ENCODE data around the gene CNN3.
A peak's percentile ranks its signal among the peaks of the same experiment; 100 is the strongest.

Gene CNN3

DNA sequence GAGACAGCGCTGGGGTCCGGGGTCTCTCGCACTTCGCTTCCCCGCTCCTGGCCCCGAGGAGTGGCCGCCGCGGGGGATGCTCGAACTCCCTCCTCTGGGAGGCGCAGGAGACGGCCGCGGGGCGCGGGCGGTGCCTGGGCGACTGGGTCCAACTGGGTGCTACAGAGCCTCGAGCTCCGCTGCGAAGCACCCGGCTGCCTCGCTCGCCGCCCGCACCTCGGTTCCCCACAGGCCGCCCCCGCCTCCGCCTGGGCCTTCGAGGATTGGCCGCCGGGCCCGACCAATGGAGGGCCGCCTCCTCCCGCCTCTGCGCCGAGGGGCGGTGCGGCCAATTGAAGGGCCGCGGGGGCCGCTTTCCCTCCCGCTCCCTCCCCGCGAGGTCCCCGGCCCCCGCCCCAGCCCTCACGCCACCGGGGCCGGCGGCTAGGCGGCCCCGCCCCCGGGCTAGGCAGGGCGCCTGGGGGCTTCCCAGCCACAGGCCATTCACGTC is at the start of gene CNN3:
Gene CNN3, minus strand, starts transcription at position 196 of the 490 bp plus-strand sequence. CDS start 216 bp downstream, outside the sequence.
- peak; percentile 96 for DNase-seq

GRCh38 chr1:94974824-94975223 is 47.9 kb upstream of the CNN3 start:
- DNase-seq = no peak

GRCh38 chr1:94974241-94974640 is 47.3 kb upstream of the CNN3 start:
- no peak for DNase-seq

GRCh38 chr1:94973309-94973922 is 46.5 kb upstream of the CNN3 start:
- DNase-seq = peak; percentile 60

DNA sequence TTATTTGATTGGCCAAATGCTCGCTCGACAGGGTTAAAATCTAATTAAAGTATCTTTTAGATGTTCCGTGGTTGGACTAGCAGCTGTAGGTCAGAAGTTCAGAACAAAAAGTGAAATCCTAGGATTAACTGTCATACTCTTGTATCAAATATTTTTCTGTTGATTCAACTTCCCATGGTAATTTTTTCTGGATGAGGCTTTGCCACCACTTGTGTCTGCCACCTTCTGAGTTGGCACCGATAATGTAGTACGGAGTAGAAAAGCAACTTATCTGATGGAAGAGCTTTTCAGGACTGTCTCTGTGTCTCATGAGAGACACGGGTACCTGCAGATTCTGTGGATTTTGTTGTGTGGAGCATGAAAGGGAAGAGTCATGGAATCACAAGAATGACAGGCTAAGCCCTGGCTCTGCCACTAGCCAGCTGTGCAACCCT is 44.6 kb upstream of the CNN3 start:
- no peak for DNase-seq

DNA sequence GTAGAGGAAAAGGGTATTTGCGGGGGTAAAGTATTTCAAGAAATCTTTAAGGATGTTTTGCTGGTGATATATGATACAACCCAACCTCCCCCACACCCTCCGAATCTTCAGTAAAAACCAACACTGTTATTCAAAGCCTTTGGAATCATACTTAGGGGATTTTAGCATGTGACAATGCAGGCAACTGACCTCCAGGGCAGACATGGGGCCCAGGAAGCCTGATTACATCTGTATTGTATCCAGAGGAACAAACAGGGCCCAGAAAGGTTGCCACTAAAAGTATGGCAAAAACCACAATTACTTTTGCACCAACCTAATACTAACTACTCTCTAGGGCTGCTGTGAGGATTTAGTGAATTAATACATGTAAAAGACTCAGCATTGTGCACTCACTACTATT is 43.9 kb upstream of the CNN3 start:
- DNase-seq = no peak

DNA sequence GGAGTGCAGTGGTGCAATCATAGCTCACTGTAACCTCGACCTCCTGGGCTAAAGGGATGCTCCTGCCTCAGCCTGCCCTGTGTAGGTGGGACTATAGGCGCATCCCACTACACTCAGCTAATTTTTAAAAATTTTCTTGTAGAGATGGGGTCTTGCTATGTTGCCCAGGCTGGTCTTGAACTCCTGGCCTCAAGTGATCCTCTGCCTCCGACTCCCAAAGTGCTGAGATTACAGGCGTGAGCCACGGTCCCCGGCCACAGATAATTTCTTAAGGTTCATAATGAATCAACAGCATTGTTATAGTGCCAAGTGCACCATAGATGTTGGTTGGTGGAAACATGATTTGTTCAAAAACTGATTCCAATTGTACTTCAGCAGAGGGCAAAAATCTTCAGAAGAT is 42.2 kb upstream of the CNN3 start:
- no peak for DNase-seq

DNA sequence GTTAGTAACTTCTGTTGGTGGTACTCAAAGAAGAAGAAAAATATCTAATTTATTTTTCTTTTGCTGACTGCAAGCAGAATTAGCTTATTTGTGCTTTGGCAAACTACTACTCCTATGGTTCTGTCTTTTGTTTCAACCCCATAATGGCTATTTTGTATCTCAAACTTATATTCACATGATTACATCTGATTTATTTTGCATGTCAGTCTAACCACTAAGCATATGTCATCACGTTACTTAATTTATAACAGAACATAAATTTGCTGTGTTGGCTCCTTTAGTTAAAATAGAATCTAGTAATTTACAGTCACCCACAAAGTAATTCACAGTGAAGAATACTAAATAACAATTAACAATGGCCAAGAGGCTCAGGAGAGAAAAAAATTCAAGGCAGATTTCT is 39.1 kb upstream of the CNN3 start:
- no peak for DNase-seq

DNA sequence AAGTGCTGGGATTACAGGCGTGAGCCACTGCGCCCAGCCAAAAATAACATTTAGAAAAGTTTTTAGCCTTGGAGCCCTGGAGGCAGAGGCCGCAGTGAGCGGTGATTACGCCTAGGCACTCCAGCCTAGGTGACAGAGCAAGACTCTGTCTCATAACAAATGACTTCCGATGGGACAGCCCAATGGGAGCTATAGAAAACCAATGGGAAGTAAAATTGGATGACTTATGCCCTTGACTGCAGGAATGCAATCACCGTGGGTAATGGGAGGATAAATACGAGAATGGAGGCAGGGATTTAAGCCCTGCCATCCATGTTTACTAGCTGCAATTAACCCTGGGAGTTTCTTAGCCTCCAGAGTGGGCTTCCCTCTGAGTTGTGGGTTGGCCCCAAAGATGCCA is 37.0 kb upstream of the CNN3 start:
- DNase-seq = no peak

- DNase-seq = peak; percentile 50
Observed at GRCh38 chr1:94962409-94963265, 35.7 kb upstream of the CNN3 start.

DNA sequence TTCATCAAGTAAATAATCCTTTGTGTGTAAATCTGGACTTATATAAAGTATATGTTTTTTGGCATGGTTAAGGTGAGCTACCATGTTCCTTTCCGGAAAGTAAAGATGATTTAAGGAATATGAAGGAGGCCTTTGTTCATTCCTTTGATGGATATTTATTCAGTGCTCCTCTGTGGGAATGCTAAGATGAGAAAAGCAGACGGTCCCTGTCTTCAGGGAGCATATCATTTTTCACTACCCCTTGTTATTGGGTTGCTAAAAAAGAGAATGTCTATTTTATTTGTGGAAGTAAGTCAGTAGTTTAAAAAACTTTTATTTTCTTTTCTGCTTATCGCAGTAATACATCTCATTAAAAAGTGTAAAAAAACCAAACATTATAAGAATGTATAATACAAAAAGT is 35.1 kb upstream of the CNN3 start:
- DNase-seq = no peak

DNA sequence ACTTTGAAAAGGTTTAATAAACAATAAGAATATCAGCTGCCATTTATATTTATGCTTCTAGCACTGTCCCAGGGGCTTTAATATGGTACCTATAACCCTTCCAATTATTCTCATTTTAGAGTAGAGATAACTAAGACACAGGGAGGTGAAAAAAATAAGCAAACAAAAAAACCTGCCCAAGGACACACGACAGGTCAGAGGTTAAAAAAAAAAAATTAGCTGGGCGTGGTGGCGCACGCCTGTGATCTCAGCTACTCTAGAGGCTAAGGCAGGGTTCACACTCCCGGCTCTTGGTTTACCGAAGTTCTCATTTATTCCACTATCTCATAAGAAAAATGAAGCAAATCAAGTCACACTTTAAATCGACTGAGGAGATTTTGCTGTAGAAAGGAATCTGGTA is 34.7 kb upstream of the CNN3 start:
- DNase-seq = no peak

DNA sequence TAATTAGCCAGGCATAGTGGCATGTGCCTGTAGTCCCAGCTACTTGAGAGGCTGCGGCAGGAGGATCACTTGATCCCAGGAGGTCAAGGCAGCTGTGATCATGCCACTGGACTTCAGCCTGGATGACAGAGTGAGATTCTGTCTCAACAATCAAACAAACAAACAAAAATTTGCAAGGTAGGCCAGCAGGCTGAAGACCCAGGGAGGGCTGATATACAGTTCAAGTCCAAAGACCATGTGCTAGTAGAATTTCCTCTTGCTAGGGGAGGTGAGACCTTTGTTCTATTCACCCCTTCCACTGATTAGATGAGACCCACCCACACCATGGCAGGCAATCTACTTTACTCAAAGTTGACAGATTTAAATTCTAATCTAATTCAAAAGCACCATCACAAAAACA is 31.2 kb upstream of the CNN3 start:
- DNase-seq = no peak

DNA sequence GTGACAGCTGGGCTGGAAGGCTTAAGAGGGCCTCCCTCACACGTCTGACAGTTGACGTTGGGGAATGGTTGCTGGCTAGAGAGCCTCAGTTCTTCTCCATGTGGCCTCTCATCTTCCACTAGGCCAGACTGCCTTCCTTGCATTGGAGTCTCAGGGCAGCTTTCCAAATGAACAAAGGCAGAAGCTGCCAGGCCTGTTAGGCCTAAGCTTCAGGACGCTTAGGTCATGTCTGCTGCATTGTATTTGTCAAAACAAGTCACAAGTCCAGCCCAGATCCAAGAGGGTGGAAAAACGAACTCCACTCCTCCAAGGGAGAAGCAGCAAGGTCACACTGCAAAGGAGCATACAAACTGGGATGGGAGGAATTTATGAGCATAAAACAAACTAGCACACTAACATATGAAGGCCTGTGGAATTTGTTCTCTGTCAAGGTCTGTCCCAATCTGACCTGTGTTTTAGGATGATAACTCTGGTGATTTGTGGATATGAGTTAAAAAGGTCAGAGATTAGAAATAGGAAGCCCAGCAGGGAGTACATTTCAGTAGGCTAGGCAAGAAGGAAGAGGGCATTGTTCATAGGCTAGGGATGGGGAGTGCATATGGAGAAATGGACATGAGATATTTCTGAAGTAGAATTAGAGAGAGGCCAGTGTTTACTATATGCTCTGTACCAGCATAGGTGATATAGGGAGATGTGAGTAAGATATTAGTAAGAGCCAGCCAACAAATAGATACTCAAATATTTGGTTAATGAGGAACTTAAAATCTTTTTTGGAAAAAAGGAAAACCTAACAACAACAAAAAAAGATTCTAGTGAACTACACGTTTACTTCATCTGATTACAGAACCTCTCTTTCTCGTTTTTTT is 29.1 kb upstream of the CNN3 start:
- DNase-seq = peak; percentile 55

DNA sequence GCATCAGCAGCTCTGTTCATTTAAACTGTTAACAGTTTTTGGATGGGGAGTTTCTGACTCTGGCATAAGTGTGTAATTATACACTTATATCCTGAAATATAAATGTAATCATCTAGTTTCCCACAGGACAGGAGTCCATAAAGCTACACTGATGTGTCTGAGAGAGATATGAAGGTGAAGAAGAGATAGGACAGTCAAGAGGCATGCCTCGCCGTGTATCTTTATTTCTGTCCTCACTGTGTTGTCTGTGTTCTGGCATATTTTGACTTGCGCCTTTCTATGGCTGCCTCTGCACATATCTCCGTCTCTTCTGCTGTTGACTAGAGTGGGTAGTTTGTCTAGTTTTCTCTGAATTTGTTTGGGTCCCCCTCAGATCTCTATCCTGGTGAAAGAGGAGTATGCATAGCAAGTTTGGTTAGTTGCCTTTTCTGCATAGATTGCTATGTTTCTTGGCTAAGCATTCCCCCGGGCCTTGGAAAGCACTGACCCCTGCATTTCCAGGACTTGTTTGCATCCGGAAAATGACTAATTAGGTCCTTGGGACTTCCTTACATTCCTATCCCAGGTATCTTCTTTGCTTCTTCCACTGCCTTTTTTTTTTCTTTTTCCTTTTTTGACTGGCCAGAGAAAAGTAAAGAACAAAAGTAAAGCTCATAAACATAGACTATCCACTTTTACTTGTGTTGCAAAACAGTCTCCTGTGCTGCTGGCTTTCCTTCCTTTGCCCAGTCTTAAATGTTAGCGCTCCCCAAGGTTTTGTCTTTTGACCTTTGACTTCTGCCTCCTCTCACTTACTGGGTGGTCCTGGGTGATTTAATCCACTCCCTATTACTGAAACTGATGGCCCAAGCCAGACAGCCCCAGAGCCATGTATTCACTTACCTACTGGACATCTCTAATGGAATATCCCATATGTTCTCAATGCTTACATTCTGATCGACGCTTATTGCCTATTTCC is 27.6 kb upstream of the CNN3 start:
- DNase-seq = no peak

GRCh38 chr1:94953746-94954145 is 26.8 kb upstream of the CNN3 start:
- DNase-seq = no peak

- DNase-seq = no peak
Observed at GRCh38 chr1:94953107-94953506, 26.2 kb upstream of the CNN3 start.

DNA sequence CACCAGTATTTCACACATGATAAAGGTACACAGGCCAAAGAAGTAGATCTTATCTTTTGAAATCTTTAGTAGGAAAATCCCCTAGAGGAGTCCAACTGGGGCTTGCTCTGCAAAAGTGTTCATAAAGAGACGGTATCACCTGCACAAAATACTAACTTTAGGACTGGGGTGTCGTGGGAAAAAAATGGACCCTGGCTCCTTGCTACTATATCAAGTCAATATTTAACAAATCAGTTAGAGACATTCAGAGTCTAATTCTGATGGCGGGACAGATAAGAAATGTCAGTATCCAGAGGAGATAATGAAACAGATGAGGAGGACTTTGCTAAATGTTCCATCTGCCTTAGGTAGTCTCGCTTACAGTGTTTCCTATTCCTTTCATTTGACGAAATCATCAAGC is 25.6 kb upstream of the CNN3 start:
- no peak for DNase-seq

DNA sequence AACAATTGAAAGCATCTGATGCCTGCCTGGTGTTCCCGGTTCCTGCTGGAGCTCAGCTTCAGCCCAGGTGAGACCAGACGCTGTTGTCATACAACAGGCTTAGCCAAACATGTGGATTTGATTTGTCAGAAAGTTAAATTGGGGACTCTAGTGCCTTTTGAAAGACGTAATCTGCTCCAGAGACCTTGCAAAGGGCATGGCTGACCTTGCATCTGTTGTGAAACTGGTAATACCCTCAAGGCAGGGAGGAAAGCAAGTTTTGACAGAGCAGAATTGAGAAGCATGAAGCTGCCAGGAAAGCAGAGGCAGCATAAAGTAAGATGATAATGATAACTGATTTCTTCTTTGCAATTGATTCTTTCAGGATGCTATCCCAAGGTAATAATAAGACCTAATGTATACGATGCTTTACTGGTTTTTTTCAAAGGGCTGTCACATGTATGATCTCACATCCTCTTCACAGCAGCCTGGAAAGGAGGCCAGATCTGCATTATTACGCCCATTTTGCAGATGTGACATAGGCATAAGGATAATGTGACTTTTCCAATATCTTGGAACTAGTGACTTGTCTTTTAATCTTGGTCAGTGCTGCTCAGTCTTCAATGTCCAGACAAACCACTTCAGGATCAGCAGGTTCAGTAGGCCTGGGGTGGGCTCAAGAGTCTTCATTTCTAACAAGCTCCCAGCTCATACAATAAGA is 24.7 kb upstream of the CNN3 start:
- no peak for DNase-seq

- DNase-seq = no peak
Observed at GRCh38 chr1:94951046-94951445, 24.1 kb upstream of the CNN3 start.

Data from femur (tissue), 1 donor.